ENCODE results near the gene TMEM132E.

DNA sequence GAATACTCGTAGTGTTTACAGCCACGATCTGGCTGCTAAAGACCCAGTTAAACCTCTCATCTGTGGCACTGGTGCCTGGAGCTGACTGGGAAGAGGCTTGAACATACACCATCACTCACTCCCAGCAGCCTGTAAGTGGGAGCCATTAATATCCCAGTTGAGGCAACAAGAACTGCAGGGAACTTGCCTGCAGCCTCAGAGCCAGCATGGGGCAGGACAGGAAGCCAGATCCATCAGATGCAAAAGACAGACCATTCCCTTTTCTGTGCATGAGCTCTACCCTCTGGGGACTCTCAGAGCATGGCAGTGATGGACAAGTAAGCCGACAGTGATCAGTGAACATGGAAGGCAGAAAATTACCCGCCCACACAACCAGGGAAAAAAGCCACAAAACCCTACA is 91.8 kb downstream of the TMEM132E start:
- TF ChIP-seq SP1 (IDR thresholded peaks at IDR 0.05; ENCODE audit: low read depth, low read length) (no peak), EZH2 (IDR thresholded peaks at IDR 0.05; ENCODE audit: low read depth, low read length, severe bottlenecking) (no peak), KDM1A (IDR thresholded peaks at IDR 0.05; ENCODE audit: borderline replicate concordance, low read length) (no peak), MAFK (IDR thresholded peaks at IDR 0.05; ENCODE audit: low read depth, low read length) (no peak), POLR2A (IDR thresholded peaks at IDR 0.05; ENCODE audit: control extremely low read depth in 1 of 2, low read depth in 2 of 2, low read length in 2 of 2) (no peak), CBX8 (IDR thresholded peaks at IDR 0.05; ENCODE audit: borderline replicate concordance, low read depth, low read length) (no peak), RAD21 (IDR thresholded peaks at IDR 0.05 in 1 of 2, conservative IDR thresholded peaks at IDR 0.05 in 1 of 2; ENCODE audit: low read depth in 2 of 2, low read length in 2 of 2) (no peak), CREB1 (IDR thresholded peaks at IDR 0.05) (no peak), SIRT6 (IDR thresholded peaks at IDR 0.05; ENCODE audit: low read length) (no peak), POLR2AphosphoS5 (IDR thresholded peaks at IDR 0.05; ENCODE audit: low read depth, low read length) (no peak), RBBP5 (IDR thresholded peaks at IDR 0.05; ENCODE audit: borderline replicate concordance, low read depth, low read length) (no peak)
- TF ChIP-seq, protein P1, sequence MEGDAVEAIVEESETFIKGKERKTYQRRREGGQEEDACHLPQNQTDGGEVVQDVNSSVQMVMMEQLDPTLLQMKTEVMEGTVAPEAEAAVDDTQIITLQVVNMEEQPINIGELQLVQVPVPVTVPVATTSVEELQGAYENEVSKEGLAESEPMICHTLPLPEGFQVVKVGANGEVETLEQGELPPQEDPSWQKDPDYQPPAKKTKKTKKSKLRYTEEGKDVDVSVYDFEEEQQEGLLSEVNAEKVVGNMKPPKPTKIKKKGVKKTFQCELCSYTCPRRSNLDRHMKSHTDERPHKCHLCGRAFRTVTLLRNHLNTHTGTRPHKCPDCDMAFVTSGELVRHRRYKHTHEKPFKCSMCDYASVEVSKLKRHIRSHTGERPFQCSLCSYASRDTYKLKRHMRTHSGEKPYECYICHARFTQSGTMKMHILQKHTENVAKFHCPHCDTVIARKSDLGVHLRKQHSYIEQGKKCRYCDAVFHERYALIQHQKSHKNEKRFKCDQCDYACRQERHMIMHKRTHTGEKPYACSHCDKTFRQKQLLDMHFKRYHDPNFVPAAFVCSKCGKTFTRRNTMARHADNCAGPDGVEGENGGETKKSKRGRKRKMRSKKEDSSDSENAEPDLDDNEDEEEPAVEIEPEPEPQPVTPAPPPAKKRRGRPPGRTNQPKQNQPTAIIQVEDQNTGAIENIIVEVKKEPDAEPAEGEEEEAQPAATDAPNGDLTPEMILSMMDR (IDR thresholded peaks at IDR 0.05; ENCODE audit: control extremely low read depth in 1 of 3, insufficient read depth in 1 of 3, low read depth in 1 of 3, low read length in 3 of 3): no peak

Data from H1 (cell line).